Inferior parietal cortex (tissue), 1 donor: ENCODE data around the gene DAGLB.
"Not testable (repeated sequence)": the region's sequence is repeated elsewhere in the genome, so short reads cannot be mapped to it uniquely, and the experiment has no call there.

ENCODE experiments used
- DNase-seq: peaks from one replicate; pipeline ENCODE4 v3.0.0-alpha.2; 2016; ENCODE audit errors: extremely low spot score

The DAGLB gene

GRCh38 chr7:6398943-6399342, 48.8 kb downstream of the DAGLB start:
- DNase-seq, result no peak

- not testable (repeated sequence) for DNase-seq
Measured at GRCh38 chr7:6397759-6398495, 49.8 kb downstream of the DAGLB start.

DNA sequence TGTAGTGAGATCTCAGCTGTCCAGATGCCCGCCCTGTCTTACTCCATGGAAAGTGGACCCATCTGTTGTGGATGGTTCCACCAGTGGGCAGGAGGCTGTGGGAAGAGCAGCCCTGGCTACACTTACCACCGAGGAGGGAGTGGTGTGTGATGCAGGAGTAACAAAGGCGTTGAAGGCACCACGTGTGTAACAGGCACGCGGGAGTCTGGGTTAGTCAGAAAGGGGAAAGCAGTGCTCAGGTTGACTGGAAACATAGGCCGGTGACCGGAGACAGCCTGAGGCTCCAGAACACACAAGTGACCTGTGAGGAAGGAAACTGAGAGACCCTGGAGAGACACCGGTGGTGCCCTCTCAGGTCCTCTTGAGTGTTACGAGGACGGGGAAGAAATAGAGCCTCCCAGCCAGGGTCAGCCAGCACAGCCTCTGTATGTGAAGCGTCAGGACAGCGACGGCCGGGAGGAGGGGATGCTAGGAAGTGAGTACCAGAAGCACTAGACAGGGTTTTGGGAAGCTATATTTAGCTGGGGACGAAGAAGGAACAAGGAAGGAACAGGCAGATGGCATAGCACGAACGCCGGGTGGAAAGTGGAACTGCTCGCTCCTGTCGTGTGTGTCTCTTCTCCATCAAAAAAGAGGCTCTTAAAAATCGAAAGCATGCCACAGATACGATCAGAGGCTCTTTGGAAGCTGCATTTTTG, 51.7 kb downstream of the DAGLB start:
- no peak for DNase-seq

DNA sequence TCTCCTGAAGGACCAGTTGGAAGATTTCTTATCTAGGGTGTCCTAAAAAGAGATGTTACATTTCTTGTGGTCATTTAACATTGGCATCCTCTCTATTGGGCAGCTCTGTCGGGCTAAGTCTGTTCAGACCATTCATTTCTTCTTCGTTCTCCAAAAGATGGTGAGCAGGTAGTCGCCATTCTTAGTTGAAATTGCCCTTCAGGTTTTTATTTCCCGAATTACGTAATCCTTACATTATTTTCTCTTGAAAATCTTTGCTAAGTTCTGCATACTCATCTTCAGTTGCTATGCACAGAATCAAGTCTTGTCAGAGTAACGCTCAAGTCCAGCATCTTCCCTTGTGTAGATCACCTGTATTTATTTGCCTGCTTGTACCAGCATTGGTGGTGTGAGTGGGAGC, 53.6 kb downstream of the DAGLB start:
- no peak for DNase-seq

- DNase-seq, result no peak
Measured at GRCh38 chr7:6393667-6394056, 54.1 kb downstream of the DAGLB start.

DNA sequence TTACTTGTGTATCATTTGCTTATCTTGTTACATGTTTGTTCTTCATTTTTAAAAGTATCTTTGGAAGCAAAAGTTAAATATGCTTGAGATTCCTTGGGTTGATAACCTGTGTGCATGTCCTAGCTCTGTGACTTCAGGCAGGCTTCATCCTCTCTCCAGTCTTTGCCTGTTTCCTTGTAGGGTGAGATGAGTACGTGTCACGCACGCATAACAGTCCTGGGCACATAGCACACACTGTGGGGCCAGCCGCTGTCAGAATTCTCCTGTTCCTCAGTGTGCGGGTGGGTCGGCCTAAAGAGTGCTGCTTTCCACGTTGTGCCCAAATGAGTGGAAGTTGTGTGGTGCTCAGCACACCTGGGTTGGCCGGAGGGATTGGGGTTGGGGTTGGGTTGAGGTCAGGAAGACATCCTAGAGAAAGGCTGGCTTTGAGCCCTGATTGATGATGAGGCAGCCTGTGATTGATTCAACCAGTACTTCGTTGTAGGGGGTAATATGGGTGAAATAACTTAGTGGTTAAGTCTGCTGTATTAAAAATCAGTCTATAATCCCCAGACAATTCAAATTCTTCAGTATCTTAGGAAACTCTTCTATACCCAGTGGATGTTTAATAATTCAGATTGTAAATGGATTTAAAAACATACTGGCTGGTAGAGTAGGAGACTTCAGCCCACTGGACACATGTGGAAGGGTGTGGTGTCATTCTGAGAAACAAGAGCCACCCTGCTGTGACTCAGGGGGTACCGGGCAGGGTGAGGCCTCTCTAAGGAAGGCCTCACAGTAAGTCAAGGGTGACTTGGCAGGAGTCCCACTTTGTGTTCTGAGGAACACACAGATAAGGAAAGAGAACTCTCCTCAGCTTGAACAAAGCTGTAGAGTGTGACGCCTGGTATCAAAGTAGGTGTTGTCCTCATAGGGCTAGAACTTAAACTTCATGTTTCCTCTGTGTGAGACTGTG, 54.8 kb downstream of the DAGLB start:
- DNase-seq, result peak; percentile 66

GRCh38 chr7:6389728-6390127, 58.0 kb downstream of the DAGLB start:
- no peak for DNase-seq

GRCh38 chr7:6387734-6388294, 59.9 kb downstream of the DAGLB start:
- no peak for DNase-seq

GRCh38 chr7:6386779-6387178, 61.0 kb downstream of the DAGLB start:
- no peak for DNase-seq

DNA sequence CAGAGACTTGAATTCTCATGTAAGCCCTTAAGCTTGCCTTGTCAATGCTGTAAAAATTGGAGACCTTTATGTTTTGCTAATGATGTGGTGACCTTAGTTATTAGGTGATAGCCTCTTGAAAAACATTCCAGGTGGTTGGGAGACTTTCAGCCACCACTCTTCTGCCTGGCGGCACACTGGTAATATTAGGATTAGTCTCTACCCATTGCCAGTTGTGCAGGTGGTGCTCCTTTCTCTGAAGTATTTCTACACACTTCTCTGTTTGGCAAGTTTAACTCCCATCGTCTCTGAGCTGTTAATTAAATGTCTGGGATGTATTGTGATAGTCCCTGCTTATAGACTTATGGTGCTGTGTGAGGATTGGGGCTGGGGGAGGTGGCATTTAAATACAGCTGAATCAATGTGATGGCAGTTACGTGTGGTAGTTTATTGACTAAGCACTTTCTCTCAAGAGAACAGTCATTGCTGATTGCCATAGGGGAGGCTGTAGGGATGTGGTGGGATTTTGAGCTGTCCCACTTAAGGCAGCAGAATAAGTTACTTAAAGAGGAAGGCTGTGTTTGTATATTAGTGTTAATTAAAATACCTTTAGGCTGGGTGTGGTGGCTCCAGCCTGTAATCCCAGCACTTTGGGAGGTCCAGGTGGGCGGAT, 61.7 kb downstream of the DAGLB start:
- no peak for DNase-seq

GRCh38 chr7:6385110-6385781, 62.5 kb downstream of the DAGLB start:
- DNase-seq, result no peak

GRCh38 chr7:6384327-6384726, 63.4 kb downstream of the DAGLB start:
- DNase-seq, result no peak

- DNase-seq, result no peak
Measured at GRCh38 chr7:6382817-6383216, 64.9 kb downstream of the DAGLB start.

DNA sequence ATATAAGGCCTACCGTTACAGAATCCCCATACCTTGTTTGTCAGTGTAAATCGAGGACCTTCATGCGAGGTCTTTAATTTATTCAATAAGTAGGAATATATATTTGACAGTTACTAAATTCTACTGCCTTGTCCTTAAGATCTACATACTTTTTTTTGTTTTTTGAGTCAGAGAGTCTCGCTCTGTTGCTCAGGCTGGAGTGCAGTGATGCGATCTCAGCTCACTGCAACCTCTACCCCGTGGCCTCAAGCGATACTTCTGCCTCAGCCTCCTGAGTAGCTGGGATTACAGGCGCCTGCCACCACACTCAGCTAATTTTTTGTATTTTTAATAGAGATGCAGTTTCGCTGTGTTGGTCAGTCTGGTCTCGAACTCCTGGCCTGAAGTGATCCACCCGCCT, 65.9 kb downstream of the DAGLB start:
- not testable (repeated sequence) for DNase-seq

- no peak for DNase-seq
Measured at GRCh38 chr7:6380310-6381095, 67.3 kb downstream of the DAGLB start.

- DNase-seq, result no peak
Measured at GRCh38 chr7:6379886-6380285, 67.9 kb downstream of the DAGLB start.

DNA sequence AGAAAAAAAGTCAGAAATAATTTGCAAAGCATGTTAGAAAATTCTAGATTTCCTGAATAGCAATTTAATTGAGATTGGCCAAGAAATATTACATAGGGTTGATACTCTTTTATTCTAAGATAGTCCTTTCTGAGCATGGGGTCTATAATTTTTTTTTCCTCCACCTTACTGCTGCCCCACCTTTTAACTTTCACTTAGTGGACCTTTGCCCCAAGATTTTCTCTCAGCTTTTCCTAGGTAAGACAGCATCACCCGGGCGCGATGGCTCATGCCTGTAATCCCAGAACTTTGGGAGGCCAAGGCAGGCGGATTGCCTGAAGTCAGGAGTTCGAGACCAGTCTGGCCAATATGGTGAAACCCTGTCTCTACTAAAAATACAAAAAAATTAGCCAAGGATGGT, 69.2 kb downstream of the DAGLB start:
- DNase-seq, result not testable (repeated sequence)

GRCh38 chr7:6376820-6377219, 70.9 kb downstream of the DAGLB start:
- no peak for DNase-seq

GRCh38 chr7:6375348-6376101, 72.2 kb downstream of the DAGLB start:
- no peak for DNase-seq
